IPS-NIHi7 (cell line): ENCODE results near the gene MAN2A2.
"Not testable (repeated sequence)": the region's sequence is repeated elsewhere in the genome, so short reads cannot be mapped to it uniquely, and the experiment has no call there.

ENCODE experiments used
- DNase-seq: peaks from one replicate; pipeline ENCODE4 v3.0.0; 2012; ENCODE audit warnings: mixed read lengths; ENCODE audit errors: extremely low spot score

The MAN2A2 gene

DNA sequence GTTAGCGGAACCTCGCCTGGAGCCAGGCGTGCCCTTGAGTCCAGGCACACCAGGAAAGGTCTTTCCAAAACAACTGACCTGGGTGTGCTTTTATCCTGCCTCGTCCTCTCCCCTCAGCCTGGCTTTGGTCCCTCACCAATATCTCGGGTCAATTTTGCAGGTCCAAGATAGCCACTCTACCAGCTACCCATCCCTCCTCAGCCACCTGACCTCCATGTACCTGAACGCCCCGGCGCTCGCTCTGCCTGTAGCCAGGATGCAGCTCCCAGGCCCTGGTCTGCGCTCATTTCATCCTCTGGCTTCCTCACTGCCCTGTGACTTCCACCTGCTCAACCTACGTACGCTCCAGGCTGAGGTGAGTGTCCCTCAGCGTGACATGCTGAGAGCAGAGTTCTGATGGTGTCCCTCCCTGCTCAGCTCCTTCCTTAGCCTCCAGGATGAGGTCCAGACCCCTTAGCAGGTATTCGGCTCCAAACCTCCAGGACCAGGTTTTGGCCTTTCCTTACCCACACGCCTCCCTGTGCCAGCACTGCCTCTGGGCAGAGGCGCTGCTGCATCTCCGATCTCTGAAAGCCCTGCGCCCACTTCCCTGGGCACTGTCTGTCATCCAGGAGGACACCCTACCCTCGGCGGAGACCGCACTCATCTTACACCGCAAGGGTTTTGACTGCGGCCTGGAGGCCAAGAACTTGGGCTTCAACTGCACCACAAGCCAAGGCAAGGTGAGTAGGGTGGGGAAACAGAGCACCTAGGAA is 15.1 kb downstream of the MAN2A2 start:
- DNase-seq: no peak

DNA sequence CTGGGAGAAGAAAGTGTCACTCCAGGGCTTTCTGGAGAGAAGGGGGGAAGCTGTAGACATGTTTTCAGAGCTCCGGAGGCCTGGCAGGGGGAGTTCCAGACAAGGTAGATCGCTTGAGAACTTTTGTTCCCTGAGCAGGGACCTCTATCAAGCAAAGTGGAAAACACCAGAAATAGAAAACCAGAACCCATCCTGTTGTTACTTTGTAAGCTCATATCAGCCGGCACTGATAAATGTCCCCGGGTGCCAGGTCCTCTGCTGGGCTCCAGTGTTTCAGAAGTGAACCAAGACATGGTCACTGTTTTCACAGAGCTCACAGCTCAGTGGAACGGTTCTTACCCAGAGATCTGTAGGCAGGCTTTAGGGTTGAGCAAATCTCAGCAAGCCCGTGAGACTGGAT is 15.7 kb downstream of the MAN2A2 start:
- DNase-seq: no peak

GRCh38 chr15:90921887-90922286 is 18.8 kb downstream of the MAN2A2 start:
- no peak for DNase-seq

- DNase-seq: not testable (repeated sequence)
These were observed 19.7 kb downstream of the MAN2A2 start for GRCh38 chr15:90922712-90923322.

DNA sequence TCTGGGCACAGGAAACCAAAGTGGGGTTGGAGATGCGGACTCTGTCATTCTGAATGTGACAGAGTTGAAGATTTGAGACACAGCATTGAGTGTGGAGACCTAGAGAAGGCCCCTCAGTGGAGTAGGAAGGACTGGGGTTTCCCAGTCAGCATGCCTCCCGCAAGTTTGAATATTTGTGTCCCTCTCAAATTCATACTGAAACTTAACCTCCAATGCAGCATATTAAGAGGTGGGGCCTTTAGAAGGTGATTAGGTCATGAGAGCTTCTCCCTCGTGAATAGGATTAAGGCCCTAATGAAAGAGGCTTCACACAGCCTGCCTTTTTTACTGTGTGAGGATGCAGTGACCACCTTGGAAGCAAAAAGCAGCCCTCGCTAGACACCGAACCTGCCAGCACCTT is 21.3 kb downstream of the MAN2A2 start:
- no peak for DNase-seq

- DNase-seq: not testable (repeated sequence)
These were observed 23.7 kb downstream of the MAN2A2 start for GRCh38 chr15:90926766-90927165.

GRCh38 chr15:90928106-90928505 is 25.0 kb downstream of the MAN2A2 start:
- DNase-seq: not testable (repeated sequence)

DNA sequence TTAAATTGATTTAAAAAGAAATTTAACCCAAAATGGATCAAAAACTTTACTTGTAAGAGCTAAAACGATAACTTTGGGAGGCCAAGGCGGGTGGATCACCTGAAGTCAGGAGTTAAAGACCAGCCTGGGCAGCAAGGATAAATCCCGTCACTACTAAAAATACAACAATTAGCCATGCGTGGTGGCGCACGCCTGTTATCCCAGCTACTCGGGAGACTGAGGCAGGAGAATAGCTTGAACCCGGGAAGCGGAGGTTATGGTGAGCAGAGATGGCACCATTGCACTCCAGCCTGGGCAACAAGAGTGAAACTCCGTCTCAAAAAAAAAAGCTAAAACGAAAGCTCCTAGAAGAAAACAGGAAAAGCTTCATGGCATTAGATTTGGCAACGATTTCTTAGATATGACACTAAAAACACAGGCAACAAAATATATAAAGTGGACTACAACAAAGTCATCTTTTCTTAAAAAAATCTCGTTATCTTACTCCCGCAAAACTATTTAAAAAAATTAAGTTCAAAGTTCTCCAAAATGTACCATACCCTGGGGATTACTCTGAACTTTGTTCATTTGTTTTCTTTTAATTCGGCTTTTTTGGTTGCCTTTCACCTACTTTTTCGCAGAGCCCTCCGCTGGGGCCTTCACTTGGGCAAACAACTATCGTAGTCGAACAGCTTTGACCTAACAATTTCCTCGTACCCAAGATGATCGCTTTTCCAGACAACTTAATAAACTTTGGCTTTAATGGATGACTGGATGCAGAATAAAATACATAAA is 26.3 kb downstream of the MAN2A2 start:
- no peak for DNase-seq

DNA sequence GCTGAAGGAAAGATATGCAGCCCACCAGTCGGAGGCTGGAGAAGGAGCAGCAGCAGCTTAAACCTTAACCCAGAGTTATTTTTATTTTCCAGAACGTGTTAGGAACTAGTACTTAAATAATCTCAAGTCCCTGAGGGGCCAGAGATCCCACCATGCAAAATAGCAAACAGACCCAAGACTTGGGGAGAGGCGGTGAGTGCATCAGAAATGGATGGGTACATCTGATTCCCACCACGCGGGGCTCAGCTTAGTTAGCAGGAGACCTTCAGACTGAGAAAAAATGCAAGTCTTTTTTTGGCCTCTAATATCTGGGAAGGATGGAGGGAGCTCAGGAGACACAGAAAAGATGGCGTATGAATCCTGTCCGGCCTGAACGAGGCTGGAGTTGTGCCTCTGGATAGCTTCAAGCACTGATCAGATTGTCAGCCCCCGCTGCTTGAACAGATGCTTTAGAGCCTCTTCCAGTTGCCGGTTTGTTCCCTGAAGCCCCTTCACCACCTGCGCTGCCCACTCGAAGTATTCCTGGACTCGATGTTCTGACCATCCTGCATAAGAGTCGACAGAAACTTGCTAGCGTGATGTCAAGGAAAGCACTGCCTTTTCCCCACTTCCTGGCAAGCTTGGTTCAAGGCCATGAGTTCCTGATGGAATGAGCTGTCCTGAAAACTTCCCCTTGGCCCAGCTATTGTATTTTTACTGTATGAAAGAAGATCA is 27.9 kb downstream of the MAN2A2 start:
- no peak for DNase-seq

DNA sequence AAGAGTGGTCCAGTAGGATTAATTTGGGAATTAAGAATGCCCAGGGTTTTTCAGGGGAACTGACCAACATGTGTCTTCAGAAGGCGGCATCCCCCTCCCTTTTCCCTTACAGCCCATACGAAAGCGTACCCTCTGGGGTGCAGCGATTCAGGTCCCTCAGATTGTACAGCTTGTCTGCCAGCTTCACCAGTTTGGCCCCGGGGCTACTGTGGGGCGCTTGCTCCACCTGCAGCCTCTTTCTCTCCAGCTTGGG is 28.4 kb downstream of the MAN2A2 start:
- no peak for DNase-seq

- DNase-seq: peak; percentile 94
These were observed 28.9 kb downstream of the MAN2A2 start, which contains the start of gene HDDC3 for GRCh38 chr15:90931828-90932659. TSS of gene HDDC3 (minus strand) at chr15:90932549. CDS start at chr15:90932540, 9 bp downstream.

- DNase-seq: no peak
These were observed 29.5 kb downstream of the MAN2A2 start for GRCh38 chr15:90932660-90932991.

GRCh38 chr15:90933301-90933700 is 30.2 kb downstream of the MAN2A2 start:
- no peak for DNase-seq

- peak; percentile 92 for DNase-seq
These were observed 31.3 kb downstream of the MAN2A2 start for GRCh38 chr15:90934256-90934948.

DNA sequence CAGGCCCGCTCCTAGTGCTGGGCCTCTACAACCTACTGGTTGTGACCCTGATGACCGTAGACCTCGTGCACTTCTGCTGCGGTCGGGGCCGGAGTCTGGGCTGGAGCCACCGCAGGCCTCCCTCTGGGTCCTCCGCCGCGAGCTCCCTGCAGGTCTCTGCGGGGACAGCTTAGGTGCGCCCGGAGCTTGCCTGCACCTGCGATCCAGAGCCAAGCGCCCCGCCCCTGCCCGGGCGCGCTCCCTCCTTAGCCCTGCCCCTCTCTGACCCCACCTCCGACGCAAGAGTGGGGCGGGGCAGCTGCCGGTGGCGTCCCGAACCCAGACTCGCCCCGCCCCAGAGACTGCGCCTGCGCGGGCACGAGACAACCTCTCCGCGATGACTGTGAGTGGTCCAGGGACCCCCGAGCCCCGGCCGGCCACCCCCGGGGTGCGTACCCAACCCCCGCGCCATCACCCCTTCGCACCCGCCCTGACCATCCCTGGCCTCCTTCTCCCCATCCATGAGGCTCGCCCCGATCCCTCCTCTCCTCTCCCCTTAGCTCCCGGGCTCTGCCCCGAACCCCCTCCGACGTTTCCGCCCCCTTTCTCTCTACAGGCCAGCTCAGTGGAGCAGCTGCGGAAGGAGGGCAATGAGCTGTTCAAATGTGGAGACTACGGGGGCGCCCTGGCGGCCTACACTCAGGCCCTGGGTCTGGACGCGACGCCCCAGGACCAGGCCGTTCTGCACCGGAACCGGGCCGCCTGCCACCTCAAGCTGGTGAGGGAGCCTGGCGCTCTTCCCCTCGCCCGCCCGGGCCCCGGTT is 32.0 kb downstream of the MAN2A2 start, which contains the start of gene UNC45A:
Gene UNC45A (plus strand): TSS at position 337 of the 803 bp plus-strand sequence. CDS start 40 bp downstream, at position 377.
- DNase-seq: peak; percentile 99

- DNase-seq: no peak
These were observed 33.7 kb downstream of the MAN2A2 start for GRCh38 chr15:90936823-90937222.

GRCh38 chr15:90938261-90938660 is 35.2 kb downstream of the MAN2A2 start:
- no peak for DNase-seq

- no peak for DNase-seq
These were observed 36.7 kb downstream of the MAN2A2 start for GRCh38 chr15:90939756-90940155.

DNA sequence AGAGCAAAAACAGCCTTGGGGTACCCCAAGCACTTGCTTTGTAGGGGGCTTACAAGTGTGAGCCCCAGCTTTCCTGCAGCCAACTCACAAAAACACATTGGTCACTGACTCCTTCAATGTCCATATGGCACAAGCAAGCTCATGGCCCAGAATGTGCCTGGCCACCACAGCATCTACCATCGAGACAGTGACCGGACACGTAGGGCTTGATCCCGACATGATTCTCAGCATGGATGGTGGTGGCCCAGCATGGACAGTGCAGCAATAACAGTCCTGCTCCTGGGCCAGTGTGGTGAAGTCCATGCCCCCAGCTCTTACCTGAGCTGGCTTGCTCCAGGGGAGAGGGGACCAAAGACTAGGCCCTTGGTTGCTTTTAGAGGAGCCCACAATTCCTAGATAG is 37.9 kb downstream of the MAN2A2 start:
- no peak for DNase-seq
